Stimulated activated CD4-positive, alpha-beta T cell treated with anti-CD3 and anti-CD28 coated beads, Interleukin-2, amount 100 ng/mL, for 24 hours (primary cell): ENCODE measurements around the gene APCDD1.
"Not testable (repeated sequence)": the region's sequence is repeated elsewhere in the genome, so short reads cannot be mapped to it uniquely, and the experiment has no call there.

Experiments used
- DNase-seq, 2 donors: peaks; one replicate each; pipeline ENCODE4 v3.0.0-alpha.2; 2020

APCDD1 gene

GRCh38 chr18:10530002-10530401, 75.6 kb downstream of the APCDD1 start:
- no peak for DNase-seq

DNA sequence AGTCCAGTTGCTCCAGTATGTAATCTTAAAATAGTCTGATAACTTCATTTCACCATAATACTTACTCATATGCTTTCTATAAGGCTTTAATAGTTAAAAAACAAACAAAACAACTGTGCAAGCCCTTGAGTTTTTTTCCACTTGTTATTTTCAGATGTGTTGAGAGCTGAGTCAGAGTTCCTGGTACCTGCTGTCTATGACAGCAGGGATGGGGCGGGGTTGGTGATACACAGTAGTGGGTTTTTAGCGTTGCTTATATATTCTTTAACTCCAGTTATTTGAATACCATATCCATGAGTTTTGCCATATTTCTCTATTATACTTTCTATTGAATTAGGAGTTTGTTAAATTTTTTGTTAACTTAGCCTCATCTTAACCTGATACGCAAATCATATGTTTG, 76.4 kb downstream of the APCDD1 start:
- peak; percentile 42 to 48 for DNase-seq

GRCh38 chr18:10533111-10533510, 78.7 kb downstream of the APCDD1 start:
- no peak for DNase-seq

DNA sequence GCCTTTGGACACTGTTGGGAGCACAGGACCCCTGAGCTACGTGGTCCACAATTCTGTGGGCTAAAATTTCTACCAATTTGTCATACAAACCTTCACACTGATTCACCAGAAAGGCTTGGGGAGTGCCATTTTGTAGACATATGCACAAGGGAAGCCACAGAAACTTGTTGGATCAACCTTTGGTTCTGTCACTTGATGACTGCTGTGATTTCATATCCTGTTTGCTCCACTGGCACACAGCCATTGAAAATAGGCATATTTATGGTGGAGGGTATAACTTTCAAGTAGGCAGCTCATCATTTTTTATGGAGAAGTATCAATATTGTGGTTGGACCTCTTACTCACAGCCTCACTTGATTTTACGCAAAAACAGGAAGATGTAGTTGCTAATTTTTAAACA, 81.8 kb downstream of the APCDD1 start:
- DNase-seq = no peak

DNA sequence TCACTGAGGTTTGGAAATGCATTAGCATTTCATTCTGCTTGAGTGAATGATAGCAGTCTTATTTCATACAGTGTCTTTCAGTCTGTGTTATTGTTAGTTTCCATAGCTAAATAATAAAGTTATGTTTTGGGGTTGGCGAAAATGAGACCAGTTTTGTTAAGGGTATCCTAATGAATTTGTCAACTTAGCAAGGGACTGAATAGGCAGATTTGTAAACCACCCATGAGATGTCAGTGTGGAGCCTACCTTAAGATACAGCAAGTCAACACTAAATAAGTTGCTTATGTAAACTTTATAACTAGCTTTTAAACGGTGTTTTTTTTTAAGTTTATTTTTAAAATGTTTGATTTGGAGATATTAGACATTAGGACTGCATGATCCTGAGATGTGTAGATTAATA, 83.3 kb downstream of the APCDD1 start:
- DNase-seq = no peak

- DNase-seq = not testable (repeated sequence)
Observed at GRCh38 chr18:10539124-10539523, 84.7 kb downstream of the APCDD1 start.
